Activated CD8-positive, alpha-beta T cell treated with anti-CD3 and anti-CD28 coated beads for 36 hours (primary cell): ENCODE results near the gene GOSR2. TPM values are rescaled to one million over a fixed set of nuclear protein-coding genes. Genes with fewer than 3 reads are reported as not detected.

Experiments
- ATAC-seq: fragments of 200-7000 bp; cut with Tn5 transposase; one replicate; pipeline ENCODE4 v1.10.0; 2021; ENCODE audit warnings: mild to moderate bottlenecking, moderate library complexity
- CTCF ChIA-PET: fragments of 350-600 bp; sonication (Branson Sonifier 250); formaldehyde crosslinking; loops from one replicate; lab custom pipeline; 2021; ENCODE audit warnings: antibody characterized with exemption; lab: Charles Lee
- POLR2A ChIA-PET: fragments of 350-600 bp; sonication (Branson Sonifier 250); formaldehyde crosslinking; loops from one replicate; lab custom pipeline; 2021; ENCODE audit warnings: antibody characterized with exemption; lab: Charles Lee
- DNase-seq: peaks from one replicate; pipeline ENCODE4 v3.0.0-alpha.2; 2020
- H3K27ac Mint-ChIP-seq: one replicate; pipeline ENCODE4 v1.8.0; 2021; ENCODE audit warnings: mild to moderate bottlenecking, mixed read lengths
- H3K27me3 Mint-ChIP-seq: one replicate; pipeline ENCODE4 v1.8.0; 2021; ENCODE audit warnings: mixed read lengths
- H3K36me3 Mint-ChIP-seq: one replicate; pipeline ENCODE4 v1.8.0; 2021; ENCODE audit warnings: low read depth, mixed read lengths
- H3K4me1 Mint-ChIP-seq: one replicate; pipeline ENCODE4 v1.8.0; 2021; ENCODE audit warnings: low read depth, mixed read lengths
- H3K4me3 Mint-ChIP-seq: one replicate; pipeline ENCODE4 v1.8.0; 2021; ENCODE audit warnings: mild to moderate bottlenecking, moderate library complexity, mixed read lengths
- H3K9me3 Mint-ChIP-seq: one replicate; pipeline ENCODE4 v1.8.0; 2021; ENCODE audit warnings: mixed read lengths
- CTCF ChIP-seq: fragments of 200-600 bp; IDR thresholded peaks from one replicate; pipeline ENCODE4 v1.8.0; 2022; ENCODE audit warnings: antibody characterized with exemption, mild to moderate bottlenecking
- intact Hi-C: fragments of 100-400 bp; cut with micrococcal nuclease; formaldehyde crosslinking; loops from one replicate; pipeline ENCODE4 v1.10.0; 2022
- total RNA-seq, 2 experiments: library from RNA; stranded (reverse); gene quantifications; one replicate each; pipeline ENCODE4 v1.2.3, GENCODE V29; 2021

The GOSR2 gene
- total RNA-seq, 2 experiments from 2014 or later, result 44.8 to 50.0 TPM

GRCh38 chr17:46963571-46963970 is 40.6 kb downstream of the GOSR2 start:
- Mint-ChIP-seq H3K36me3 (peaks cover 4% of the 10 kb centered on the region), H3K9me3 (peaks cover 2% of the 10 kb centered on the region), H3K27ac (no peak overlapping the region), H3K4me3 (no peak overlapping the region), H3K27me3 (no peaks in the 10 kb centered on the region), H3K4me1 (peaks cover 5% of the 10 kb centered on the region)
- TF ChIP-seq CTCF, result no peak
- ChIA-PET POLR2A (no interaction called here), CTCF (interaction anchor here (1.3 kb wide), 1 partner anchor 23 kb away, joined by 4 read pairs; no protein-coding TSS in a partner anchor)
- DNase-seq (no peak), ATAC-seq (no peak)
- intact Hi-C loops, result no loop called here

DNA sequence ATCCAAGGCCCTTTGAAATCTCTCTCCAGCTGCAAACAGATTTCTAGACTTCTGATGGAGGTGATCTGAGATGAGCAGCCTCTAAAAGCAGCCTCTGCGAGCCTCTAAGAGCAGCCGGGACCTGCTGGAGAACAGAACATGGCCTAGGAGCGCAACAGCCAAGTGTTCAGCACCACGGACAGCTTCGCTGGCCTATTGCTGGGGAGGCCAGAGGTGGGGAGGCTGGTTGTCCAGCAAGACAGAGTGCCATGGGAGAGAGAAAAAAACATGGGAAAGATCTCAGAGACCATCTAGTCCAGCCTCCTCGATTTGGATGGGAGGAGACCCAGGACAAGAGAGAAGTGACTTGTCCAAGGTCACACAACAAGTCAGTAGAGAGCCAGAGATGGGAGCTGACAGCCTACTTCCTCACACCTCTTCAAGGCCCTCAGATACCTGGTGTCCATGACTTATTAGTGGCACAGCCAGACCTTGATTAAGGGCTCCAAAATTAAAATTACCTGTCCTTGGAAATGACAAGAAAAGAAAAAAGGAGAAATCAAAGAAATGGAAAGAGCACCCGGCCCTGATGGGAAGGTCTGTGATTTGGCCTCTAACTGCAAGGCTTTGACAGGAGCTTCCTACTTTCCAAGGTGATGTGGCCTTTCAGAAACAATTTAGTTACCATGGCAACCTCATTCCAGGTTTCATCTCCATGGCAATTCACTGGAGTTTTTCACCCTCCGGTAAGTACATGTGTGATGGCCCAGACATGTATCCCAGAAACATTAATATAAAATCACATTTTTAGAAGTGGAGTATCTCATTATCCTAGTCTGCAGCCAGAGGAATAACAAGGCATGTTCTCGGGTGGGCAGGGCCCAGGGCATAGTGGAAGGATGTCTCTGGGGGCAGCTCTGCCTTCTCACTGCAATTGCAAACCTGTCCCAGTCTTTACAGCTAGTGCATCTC is 41.6 kb downstream of the GOSR2 start:
- Mint-ChIP-seq H3K4me1 (peaks cover 5% of the 10 kb centered on the region), H3K27me3 (no peaks in the 10 kb centered on the region), H3K36me3 (peaks cover 4% of the 10 kb centered on the region), H3K4me3 (no peak overlapping the region), H3K9me3 (peaks cover 2% of the 10 kb centered on the region), H3K27ac (no peak overlapping the region)
- ChIA-PET POLR2A (no interaction called here), CTCF (interaction anchor here (1.0 to 1.3 kb wide), 2 partner anchors 22 to 24 kb away, joined by 4 read pairs; no protein-coding TSS in a partner anchor)
- intact Hi-C loops, result no loop called here
- no peak for DNase-seq
- TF ChIP-seq CTCF, result no peak
- no peak for ATAC-seq

DNA sequence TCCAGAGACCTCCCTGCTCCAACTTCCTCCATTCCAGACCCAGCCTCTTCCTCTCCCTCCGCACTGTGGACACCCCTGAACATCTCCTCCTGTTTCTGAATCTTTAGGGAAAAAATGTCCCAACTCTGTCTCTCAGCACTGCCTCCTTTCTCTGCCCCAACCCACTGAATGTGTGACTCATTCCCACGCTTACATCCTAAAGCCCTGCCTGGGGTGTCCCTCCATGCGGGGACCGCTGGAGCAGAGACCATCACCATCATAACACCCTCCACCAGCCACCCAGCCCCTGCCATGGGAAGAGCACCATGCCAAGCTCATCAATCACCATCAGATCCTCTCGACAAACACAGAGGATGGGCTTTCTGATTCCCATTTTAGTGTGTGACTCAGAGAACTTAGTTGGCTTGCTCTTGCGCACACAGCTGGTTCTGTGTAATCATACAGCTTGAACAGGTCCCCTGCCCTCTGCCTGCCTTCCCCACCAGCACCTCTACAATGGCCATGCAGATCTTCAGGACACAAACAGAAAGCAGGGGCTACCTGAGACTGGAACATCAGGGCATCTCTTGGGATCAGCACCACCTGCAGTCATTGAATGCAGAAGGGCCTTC is 45.4 kb downstream of the GOSR2 start:
- no peak for ATAC-seq
- intact Hi-C loops, result no loop called here
- no peak for TF ChIP-seq CTCF
- ChIA-PET CTCF (interaction anchor here (1.5 kb wide), 1 partner anchor 28 kb away, joined by 3 read pairs; no protein-coding TSS in a partner anchor), POLR2A (interaction anchor here (1.1 kb wide), 1 partner anchor 9 kb away, joined by 3 read pairs; no protein-coding TSS in a partner anchor)
- no peak for DNase-seq
- Mint-ChIP-seq H3K27ac (no peak overlapping the region), H3K4me1 (no peaks in the 10 kb centered on the region), H3K9me3 (no peaks in the 10 kb centered on the region), H3K36me3 (no peaks in the 10 kb centered on the region), H3K27me3 (no peaks in the 10 kb centered on the region), H3K4me3 (no peak overlapping the region)

DNA sequence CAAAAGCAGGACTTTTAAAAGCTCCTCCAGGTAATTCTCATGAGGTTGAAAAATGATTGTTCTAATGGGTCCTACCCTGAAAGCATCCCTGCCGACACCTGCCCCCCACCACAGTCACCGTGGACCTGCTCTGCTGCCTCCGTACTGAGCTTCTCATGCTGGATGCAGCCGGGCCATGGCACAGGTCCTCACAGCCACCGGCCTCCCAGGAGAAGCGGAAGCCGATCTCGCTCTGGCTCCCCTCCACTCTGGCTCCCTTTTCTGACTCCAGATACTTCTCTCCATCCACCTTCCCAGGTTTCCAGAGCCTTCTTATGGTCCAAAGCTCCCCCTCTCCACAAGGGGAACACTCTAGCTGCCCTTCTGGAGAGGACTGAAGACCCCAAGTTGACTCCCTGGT is 45.9 kb downstream of the GOSR2 start:
- DNase-seq (no peak), ATAC-seq (no peak)
- ChIA-PET CTCF (interaction anchor here (1.5 kb wide), 1 partner anchor 28 kb away, joined by 3 read pairs; no protein-coding TSS in a partner anchor), POLR2A (interaction anchor here (1.1 kb wide), 1 partner anchor 10 kb away, joined by 3 read pairs; no protein-coding TSS in a partner anchor)
- Mint-ChIP-seq H3K4me1 (no peaks in the 10 kb centered on the region), H3K36me3 (no peaks in the 10 kb centered on the region), H3K9me3 (no peaks in the 10 kb centered on the region), H3K27ac (no peak overlapping the region), H3K27me3 (no peaks in the 10 kb centered on the region), H3K4me3 (no peak overlapping the region)
- intact Hi-C loops, result no loop called here
- TF ChIP-seq CTCF, result no peak
